Measurements from ENCODE around the gene PACSIN2. TPM values are rescaled to one million over a fixed set of nuclear protein-coding genes. Genes with fewer than 3 reads are reported as not detected.
A peak's percentile ranks its signal among the peaks of the same experiment; 100 is the strongest.
"Not testable (repeated sequence)": the region's sequence is repeated elsewhere in the genome, so short reads cannot be mapped to it uniquely, and the experiment has no call there.

PACSIN2 gene
- polyA plus RNA-seq, 2 of the 4 experiments (the other 2 are of a cell fraction): 60.3 to 94.0 TPM

GRCh38 chr22:42955848-42956247 is 59.1 kb downstream of the PACSIN2 start:
- TF ChIP-seq MAX (IDR thresholded peaks at IDR 0.05) (no peak), MAFK (IDR thresholded peaks at IDR 0.05; ENCODE audit: partially characterized antibody) (peak; percentile 92)
- CTCF ChIA-PET: interaction anchor here (1.0 kb wide), 1 partner anchor 36 kb away, joined by 3 read pairs; no protein-coding TSS in a partner anchor
- FAIRE-seq (no peak), ATAC-seq (no peak), DNase-seq (ENCODE audit: low read depth in 1 of 2, low spot score in 1 of 2) (no peak)
- H3K27ac ChIP-seq: no peak overlapping the region
- 90% methylated on average over 1 of the region's 1 CpG for WGBS (ENCODE audit: missing lambda C conversion rate)
- peaks cover 62% of the 10 kb centered on the region for H3K4me1 ChIP-seq
- no peaks in the 10 kb centered on the region for H3K9me3 ChIP-seq
- H3K4me3 ChIP-seq: no peak overlapping the region
- no peak overlapping the region for H3K4me2 ChIP-seq
- POLR2A ChIA-PET: no interaction called here

GRCh38 chr22:42955087-42955635 is 59.8 kb downstream of the PACSIN2 start:
- CTCF ChIA-PET: interaction anchor here (1.0 kb wide), 1 partner anchor 36 kb away, joined by 3 read pairs; no protein-coding TSS in a partner anchor
- Histone ChIP-seq H3K9me3 (no peaks in the 10 kb centered on the region), H3K27ac (no peak overlapping the region), H3K4me1 (peaks cover 61% of the 10 kb centered on the region), H3K4me2 (no peak overlapping the region), H3K4me3 (no peak overlapping the region)
- no peak for FAIRE-seq
- POLR2A ChIA-PET: no interaction called here
- WGBS (ENCODE audit: missing lambda C conversion rate): 93% methylated on average over 8 of the region's 8 CpGs
- no peak for DNase-seq (ENCODE audit: low read depth in 1 of 2, low spot score in 1 of 2)
- ATAC-seq: no peak
- TF ChIP-seq SMC3 (IDR thresholded peaks at IDR 0.05) (no peak), SREBF2 (IDR thresholded peaks at IDR 0.05) (no peak), USF2 (IDR thresholded peaks at IDR 0.05) (no peak), GATA3 (IDR thresholded peaks at IDR 0.05; ENCODE audit: borderline replicate concordance) (no peak), POLR2A (IDR thresholded peaks at IDR 0.05; ENCODE audit: low read length) (no peak), ZFP36 (IDR thresholded peaks at IDR 0.05; ENCODE audit: borderline replicate concordance, partially characterized antibody) (no peak), HOXB5 (CRISPR knock-in tag; IDR thresholded peaks at IDR 0.05) (no peak)

- 87% methylated on average over 6 of the region's 6 CpGs for WGBS (ENCODE audit: missing lambda C conversion rate)
- POLR2A ChIA-PET; H3K27ac ChIP-seq; H3K4me3 ChIP-seq; H3K9me3 ChIP-seq; DNase-seq (ENCODE audit: low read depth in 1 of 2, low spot score in 1 of 2); FAIRE-seq; ATAC-seq; H3K4me2 ChIP-seq: not testable (repeated sequence)
- CTCF ChIA-PET: interaction anchor here (1.0 to 1.8 kb wide), 2 partner anchors 37 to 86 kb away, joined by 3 to 4 read pairs; no protein-coding TSS in a partner anchor
- H3K4me1 ChIP-seq: peaks cover 64% of the 10 kb centered on the region
These were observed 61.2 kb downstream of the PACSIN2 start for GRCh38 chr22:42953751-42954150.

GRCh38 chr22:42951093-42951710 is 63.7 kb downstream of the PACSIN2 start:
- H3K4me2 ChIP-seq: no peak overlapping the region
- 86% methylated on average over 13 of the region's 13 CpGs for WGBS (ENCODE audit: missing lambda C conversion rate)
- H3K4me3 ChIP-seq: no peak overlapping the region
- FAIRE-seq (no peak), ATAC-seq (peak; percentile 22; a peak in 3 of 6 replicates), DNase-seq (ENCODE audit: low read depth in 1 of 2, low spot score in 1 of 2) (no peak)
- H3K4me1 ChIP-seq: peaks cover 77% of the 10 kb centered on the region
- ChIA-PET POLR2A (no interaction called here), CTCF (no interaction called here)
- TF ChIP-seq HES2 (IDR thresholded peaks at IDR 0.05) (no peak), EP300 (IDR thresholded peaks at IDR 0.05) (no peak), FOSB (CRISPR knock-in tag; IDR thresholded peaks at IDR 0.05) (no peak), RCOR1 (IDR thresholded peaks at IDR 0.05; ENCODE audit: low read depth, low read length) (no peak), NR3C1 (IDR thresholded peaks at IDR 0.05) (no peak), PBX3 (IDR thresholded peaks at IDR 0.05) (no peak), EHF (CRISPR knock-in tag; IDR thresholded peaks at IDR 0.05) (no peak), PHF8 (IDR thresholded peaks at IDR 0.05; ENCODE audit: borderline replicate concordance, low read depth) (no peak), RARB (CRISPR knock-in tag; IDR thresholded peaks at IDR 0.05) (no peak), BHLHE40 (IDR thresholded peaks at IDR 0.05; ENCODE audit: low read depth, low read length) (no peak), MYC (IDR thresholded peaks at IDR 0.05; ENCODE audit: borderline replicate concordance, low read length) (no peak)
- no peaks in the 10 kb centered on the region for H3K9me3 ChIP-seq
- H3K27ac ChIP-seq: no peak overlapping the region; a peak in 1 of 6 replicates

All from A549 (cell line).